B cell (primary cell): ENCODE data around the gene IRGQ. TPM values are rescaled to one million over a fixed set of nuclear protein-coding genes. Genes with fewer than 3 reads are reported as not detected.

Experiments
- ATAC-seq: fragments of 200-7000 bp; cut with Tn5 transposase; one replicate; pipeline ENCODE4 v1.10.0; 2021; ENCODE audit warnings: low read depth, mild to moderate bottlenecking, moderate number of reproducible peaks, moderate library complexity
- CTCF ChIA-PET: fragments of 350-600 bp; sonication (Branson Sonifier 250); formaldehyde crosslinking; loops from one replicate; lab custom pipeline; 2021; ENCODE audit warnings: antibody characterized with exemption, inconsistent platforms; lab: Charles Lee
- POLR2A ChIA-PET: fragments of 350-600 bp; sonication (Branson Sonifier 250); formaldehyde crosslinking; loops from one replicate; lab custom pipeline; 2021; ENCODE audit warnings: antibody characterized with exemption; lab: Charles Lee
- DNase-seq: peaks from one replicate; pipeline ENCODE4 v3.0.0; 2013
- H2AFZ ChIP-seq: 2 replicates; pipeline ENCODE4 v1.6.1; 2012; ENCODE audit warnings: mild to moderate bottlenecking, low read depth, low read length; ENCODE audit not compliant: insufficient read depth, poor library complexity, severe bottlenecking
- H3K27ac ChIP-seq, 2 donors: 1 replicate in 1 of 2; 2 replicates in 1 of 2; pipeline ENCODE4 v1.5.1; 2012 to 2013; ENCODE audit warnings: low read length in 2 of 2, mild to moderate bottlenecking in 2 of 2, moderate library complexity in 1 of 2
- H3K27me3 ChIP-seq, 4 experiments: fragments of 200-600 bp in 1 of 4; sonication (generic) in 1 of 4; replicated peaks in 1 of 4; 1 replicate in 2 of 4; 2 replicates in 2 of 4; pipeline versions ENCODE4 v1.6.1 to v1.7.0; 2013 to 2016; ENCODE audit warnings: low read length in 3 of 4, mild to moderate bottlenecking in 2 of 4, mixed read lengths in 1 of 4, moderate library complexity in 1 of 4; ENCODE audit not compliant: insufficient read depth in 4 of 4, control insufficient read depth in 3 of 4; ENCODE audit errors: control extremely low read depth in 1 of 4
- H3K36me3 ChIP-seq, 2 experiments: replicated peaks in 1 of 2; 1 replicate in 1 of 2; 2 replicates in 1 of 2; pipeline versions ENCODE4 v1.6.1 to v1.7.1; 2013; ENCODE audit warnings: low read length in 1 of 2; ENCODE audit not compliant: insufficient read depth in 2 of 2, control insufficient read depth in 1 of 2; ENCODE audit errors: control extremely low read depth in 1 of 2, extremely low read depth in 1 of 2
- H3K4me1 ChIP-seq, 2 donors: fragments of 200-600 bp in 1 of 2; sonication (generic) in 1 of 2; 1 replicate in 1 of 2; 2 replicates in 1 of 2; pipeline versions ENCODE4 v1.5.1 to v1.6.1; 2013 to 2017; ENCODE audit warnings: low read length in 2 of 2; ENCODE audit not compliant: control insufficient read depth in 2 of 2, insufficient read depth in 2 of 2
- H3K4me2 ChIP-seq: replicated peaks from 2 replicates; pipeline ENCODE3; 2012; ENCODE audit warnings: mild to moderate bottlenecking, low read depth, low read length; ENCODE audit not compliant: poor library complexity, severe bottlenecking
- H3K4me3 ChIP-seq, 5 experiments: fragments of 200-600 bp in 1 of 5; sonication (generic) in 1 of 5; 1 replicate in 3 of 5; 2 replicates in 2 of 5; pipeline versions ENCODE4 v1.5.1 to v1.7.0; 2011 to 2016; ENCODE audit warnings: low read length in 4 of 5, mild to moderate bottlenecking in 4 of 5, low read depth in 2 of 5, control low read depth in 1 of 5, moderate library complexity in 1 of 5; ENCODE audit not compliant: insufficient read depth in 1 of 5; ENCODE audit errors: control extremely low read depth in 1 of 5, extremely low read depth in 1 of 5
- H3K79me2 ChIP-seq: fragments of 200-600 bp; sonication (generic); one replicate; pipeline ENCODE4 v1.6.0; 2016; ENCODE audit warnings: low read length; ENCODE audit not compliant: control insufficient read depth, insufficient read depth
- H3K9ac ChIP-seq: fragments of 200-600 bp; sonication (generic); 2 replicates; pipeline ENCODE4 v1.6.1; 2017; ENCODE audit warnings: mild to moderate bottlenecking, low read length, moderate library complexity
- H3K9me3 ChIP-seq, 3 donors: one replicate each; pipeline versions ENCODE4 v1.6.1 to v1.7.1; 2013; ENCODE audit warnings: low read length in 2 of 3; ENCODE audit not compliant: control insufficient read depth in 2 of 3, insufficient read depth in 1 of 3; ENCODE audit errors: control extremely low read depth in 1 of 3
- H4K20me1 ChIP-seq: 2 replicates; pipeline ENCODE4 v1.6.0; 2012; ENCODE audit warnings: mild to moderate bottlenecking, low read length; ENCODE audit not compliant: insufficient read depth, control insufficient read depth, poor library complexity, severe bottlenecking
- H3K27ac Mint-ChIP-seq: one replicate; pipeline ENCODE4 v1.8.0; 2021; ENCODE audit warnings: mixed read lengths
- H3K27me3 Mint-ChIP-seq: one replicate; pipeline ENCODE4 v1.8.0; 2021; ENCODE audit warnings: mixed read lengths
- H3K4me1 Mint-ChIP-seq: one replicate; pipeline ENCODE4 v1.8.0; 2021; ENCODE audit warnings: mixed read lengths
- H3K4me3 Mint-ChIP-seq: one replicate; pipeline ENCODE4 v1.8.0; 2021; ENCODE audit warnings: mixed read lengths
- H3K9me3 Mint-ChIP-seq: one replicate; pipeline ENCODE4 v1.8.0; 2022; ENCODE audit warnings: mixed read lengths; ENCODE audit not compliant: insufficient read depth
- EZH2 ChIP-seq: IDR thresholded peaks from 2 replicates; pipeline ENCODE4 v1.6.1; 2012; ENCODE audit warnings: borderline replicate concordance, low read depth, mild to moderate bottlenecking, moderate library complexity, low read length; ENCODE audit not compliant: insufficient read depth, poor library complexity, severe bottlenecking
- WGBS: methylation state at CpG from one replicate; pipeline ENCODE4 v1.1.5; 2013; ENCODE audit warnings: missing lambda C conversion rate; ENCODE audit not compliant: insufficient coverage; 5-methylcytosine and 5-hydroxymethylcytosine counted together
- intact Hi-C: fragments of 100-400 bp; cut with micrococcal nuclease; formaldehyde crosslinking; loops from one replicate; pipeline ENCODE4 v1.10.0; 2022
- polyA plus RNA-seq: library from polyadenylated mRNA; depleted of rRNA; stranded (reverse); fragments of >200 nt; gene quantifications from 2 replicates; pipeline ENCODE4 v1.2.3, GENCODE V29; 2012
- total RNA-seq, 2 donors: library from RNA; stranded (reverse); fragments of 120-200 nt in 1 of 2; gene quantifications; 1 replicate in 1 of 2; 2 replicates in 1 of 2; pipeline versions ENCODE4 v1.2.3 to v1.2.4, GENCODE V29; 2013 to 2022
- TF ChIP-seq, protein P1 (sequence below): fragments of 200-600 bp; IDR thresholded peaks from one replicate; pipeline ENCODE4 v1.8.0; 2022; ENCODE audit warnings: antibody characterized with exemption, mild to moderate bottlenecking

The IRGQ gene
- total and polyA plus RNA-seq, 2 donors (not counting 1 experiment from before 2014, with no cell fraction given), result 20.3 to 22.6 TPM

DNA sequence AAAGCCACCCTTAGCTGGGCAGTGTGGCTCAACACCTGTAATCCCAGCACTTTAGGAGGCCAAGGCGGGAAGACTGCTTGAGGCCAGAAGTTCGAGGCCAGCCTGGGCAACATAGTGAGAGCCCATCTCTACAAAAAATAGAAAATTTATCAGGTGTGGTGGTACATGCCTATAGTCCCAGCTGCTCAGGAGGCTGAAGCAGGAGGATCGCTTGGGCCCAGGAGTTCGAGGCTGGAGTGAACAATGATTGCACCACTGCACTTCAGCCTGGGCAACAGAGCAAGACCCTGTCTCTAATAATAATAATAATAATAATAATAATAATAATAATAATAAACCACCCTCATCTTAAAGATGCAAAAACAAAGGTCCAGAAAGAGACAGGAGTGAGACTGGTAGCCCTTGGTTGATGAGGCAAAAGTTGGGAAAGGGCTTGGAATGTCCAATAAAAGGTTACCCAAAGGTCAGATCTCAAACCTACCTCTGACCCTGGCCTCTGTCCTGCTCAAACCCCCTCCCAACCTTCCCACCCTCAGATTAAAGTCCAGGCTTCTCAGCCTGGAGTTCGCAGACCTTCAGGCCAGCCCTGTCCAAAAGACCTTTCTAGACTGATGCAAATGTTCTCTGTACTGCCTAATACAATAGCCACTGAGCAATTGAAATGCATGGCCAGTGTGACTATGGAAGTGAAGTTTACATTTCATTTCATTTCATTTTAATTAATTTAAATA, 53.8 kb downstream of the IRGQ start:
- no peak overlapping the region for H3K4me2 ChIP-seq
- no peak overlapping the region for H2AFZ ChIP-seq
- peaks cover 0 to 2% (median 0%) of the 10 kb centered on the region in 3 donors for H3K9me3 ChIP-seq
- H3K27ac Mint-ChIP-seq, result no peak overlapping the region
- H3K36me3 ChIP-seq, result peaks cover 0 to 54% of the 10 kb centered on the region in 2 experiments
- H3K9ac ChIP-seq, result no peak overlapping the region
- intact Hi-C loops, result no loop called here
- no peak for DNase-seq
- H3K79me2 ChIP-seq, result no peaks in the 10 kb centered on the region
- no peaks in the 10 kb centered on the region for H3K4me1 ChIP-seq
- no peaks in the 10 kb centered on the region for H3K27me3 Mint-ChIP-seq
- H3K9me3 Mint-ChIP-seq, result peaks cover 5% of the 10 kb centered on the region
- H3K27ac ChIP-seq, result no peak overlapping the region
- no peak for ATAC-seq
- TF ChIP-seq EZH2, result no peak
- TF ChIP-seq, protein P1, sequence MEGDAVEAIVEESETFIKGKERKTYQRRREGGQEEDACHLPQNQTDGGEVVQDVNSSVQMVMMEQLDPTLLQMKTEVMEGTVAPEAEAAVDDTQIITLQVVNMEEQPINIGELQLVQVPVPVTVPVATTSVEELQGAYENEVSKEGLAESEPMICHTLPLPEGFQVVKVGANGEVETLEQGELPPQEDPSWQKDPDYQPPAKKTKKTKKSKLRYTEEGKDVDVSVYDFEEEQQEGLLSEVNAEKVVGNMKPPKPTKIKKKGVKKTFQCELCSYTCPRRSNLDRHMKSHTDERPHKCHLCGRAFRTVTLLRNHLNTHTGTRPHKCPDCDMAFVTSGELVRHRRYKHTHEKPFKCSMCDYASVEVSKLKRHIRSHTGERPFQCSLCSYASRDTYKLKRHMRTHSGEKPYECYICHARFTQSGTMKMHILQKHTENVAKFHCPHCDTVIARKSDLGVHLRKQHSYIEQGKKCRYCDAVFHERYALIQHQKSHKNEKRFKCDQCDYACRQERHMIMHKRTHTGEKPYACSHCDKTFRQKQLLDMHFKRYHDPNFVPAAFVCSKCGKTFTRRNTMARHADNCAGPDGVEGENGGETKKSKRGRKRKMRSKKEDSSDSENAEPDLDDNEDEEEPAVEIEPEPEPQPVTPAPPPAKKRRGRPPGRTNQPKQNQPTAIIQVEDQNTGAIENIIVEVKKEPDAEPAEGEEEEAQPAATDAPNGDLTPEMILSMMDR, result no peak
- no peak overlapping the region for H3K4me3 ChIP-seq
- no peaks in the 10 kb centered on the region for H4K20me1 ChIP-seq
- WGBS, result 100% methylated on average over 2 of the region's 5 CpGs
- no peaks in the 10 kb centered on the region for H3K4me1 Mint-ChIP-seq
- POLR2A ChIA-PET, result no interaction called here
- CTCF ChIA-PET, result no interaction called here
- H3K27me3 ChIP-seq, result no peaks in the 10 kb centered on the region
- H3K4me3 Mint-ChIP-seq, result no peak overlapping the region

DNA sequence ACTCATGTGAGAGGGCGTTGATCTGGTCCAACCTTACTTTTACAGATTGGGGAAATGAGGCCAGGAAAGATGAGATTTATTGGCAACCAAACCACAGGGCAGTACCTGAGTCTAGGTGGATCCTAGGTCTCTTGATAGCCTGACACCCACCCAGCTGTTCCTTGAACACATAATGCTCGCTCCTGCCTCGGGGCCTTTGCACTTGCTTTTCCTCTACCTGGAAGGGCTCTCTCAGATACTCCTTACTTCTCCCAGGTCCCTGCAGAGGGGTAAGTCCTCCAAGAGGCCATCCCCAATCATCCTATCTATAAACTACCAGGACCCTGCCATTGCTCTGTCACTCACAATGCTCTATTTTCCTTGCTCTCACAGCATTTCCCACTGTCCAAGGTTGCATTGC, 55.6 kb downstream of the IRGQ start:
- ChIA-PET POLR2A (no interaction called here), CTCF (interaction anchor here (1.3 kb wide), 1 partner anchor 15 kb away, joined by 3 read pairs; no protein-coding TSS in a partner anchor)
- no peaks in the 10 kb centered on the region for H3K4me1 ChIP-seq
- 100% methylated on average over 2 of the region's 3 CpGs for WGBS
- Mint-ChIP-seq H3K4me3 (no peak overlapping the region), H3K9me3 (peaks cover 6% of the 10 kb centered on the region), H3K4me1 (peaks cover 4% of the 10 kb centered on the region), H3K27me3 (no peaks in the 10 kb centered on the region), H3K27ac (no peak overlapping the region)
- H2AFZ ChIP-seq, result no peak overlapping the region
- intact Hi-C loops, result no loop called here
- ATAC-seq, result no peak
- TF ChIP-seq, protein P1, result no peak
- TF ChIP-seq EZH2, result no peak
- H3K27me3 ChIP-seq, result no peaks in the 10 kb centered on the region
- H3K79me2 ChIP-seq, result no peaks in the 10 kb centered on the region
- H3K36me3 ChIP-seq, result peaks cover 0 to 46% of the 10 kb centered on the region in 2 experiments
- no peak overlapping the region for H3K4me2 ChIP-seq
- no peak overlapping the region for H3K27ac ChIP-seq
- no peak overlapping the region for H3K9ac ChIP-seq
- H3K9me3 ChIP-seq, result peaks cover 0 to 2% (median 0%) of the 10 kb centered on the region in 3 donors
- H3K4me3 ChIP-seq, result no peak overlapping the region
- no peaks in the 10 kb centered on the region for H4K20me1 ChIP-seq
- DNase-seq, result no peak
